WTC11 (cell line): ENCODE data around the gene EIF2A. TPM values are rescaled to one million over a fixed set of nuclear protein-coding genes. Genes with fewer than 3 reads are reported as not detected.

Experiments used
- ATAC-seq: fragments of 200-7000 bp; cut with Tn5 transposase; 2 replicates; pipeline ENCODE4 v1.10.0; 2021; ENCODE audit warnings: mild to moderate bottlenecking, moderate library complexity
- CTCF ChIA-PET: fragments of 300-600 bp; sonication (Branson Sonifier 250); formaldehyde crosslinking; loops from one replicate; lab custom pipeline; 2021; ENCODE audit warnings: antibody characterized with exemption; lab: Charles Lee
- POLR2A ChIA-PET: fragments of 350-600 bp; sonication (Branson Sonifier 250); formaldehyde crosslinking; loops from one replicate; lab custom pipeline; 2021; ENCODE audit warnings: antibody characterized with exemption; lab: Charles Lee
- DNase-seq: peaks from one replicate; pipeline ENCODE4 v3.0.0; 2021; ENCODE audit warnings: low spot score
- H3K27ac Mint-ChIP-seq: 2 replicates; pipeline ENCODE4 v1.8.0; 2021; ENCODE audit warnings: mixed read lengths
- H3K27me3 Mint-ChIP-seq: 2 replicates; pipeline ENCODE4 v1.8.0; 2021; ENCODE audit warnings: low read depth, mild to moderate bottlenecking, moderate library complexity, mixed read lengths
- H3K36me3 Mint-ChIP-seq: 2 replicates; pipeline ENCODE4 v1.8.0; 2021; ENCODE audit warnings: mixed read lengths
- H3K4me1 Mint-ChIP-seq: 2 replicates; pipeline ENCODE4 v1.8.0; 2022; ENCODE audit warnings: mixed read lengths
- H3K4me3 Mint-ChIP-seq: 2 replicates; pipeline ENCODE4 v1.8.0; 2021; ENCODE audit warnings: mild to moderate bottlenecking, moderate library complexity, mixed read lengths
- H3K9me3 Mint-ChIP-seq: 2 replicates; pipeline ENCODE4 v1.8.0; 2021; ENCODE audit warnings: mixed read lengths
- ATF2 ChIP-seq: sonication (generic); formaldehyde crosslinking; IDR thresholded peaks from 2 replicates; pipeline ENCODE4 v1.8.1; 2022; ENCODE audit warnings: low read depth, missing genetic modification reagents, borderline replicate concordance
- EMX1 ChIP-seq: fragments of 250-450 bp; sonication (Bioruptor Pico); IDR thresholded peaks from 2 replicates; pipeline ENCODE4 v1.8.0; 2021; ENCODE audit warnings: mild to moderate bottlenecking
- ERG ChIP-seq: fragments of 250-450 bp; sonication (Bioruptor Pico); IDR thresholded peaks from 2 replicates; pipeline ENCODE4 v1.8.0; 2021; ENCODE audit warnings: mild to moderate bottlenecking
- GABPB1 ChIP-seq: sonication (generic); formaldehyde crosslinking; IDR thresholded peaks from 2 replicates; pipeline ENCODE4 v1.8.1; 2023; ENCODE audit warnings: mild to moderate bottlenecking, missing genetic modification reagents
- GRHL2 ChIP-seq: fragments of 250-450 bp; sonication (Bioruptor Pico); IDR thresholded peaks from 2 replicates; pipeline ENCODE4 v1.8.0; 2022; ENCODE audit warnings: mild to moderate bottlenecking, moderate library complexity; ENCODE audit not compliant: insufficient replicate concordance, severe bottlenecking
- IRF2 ChIP-seq: sonication (generic); formaldehyde crosslinking; IDR thresholded peaks from 2 replicates; pipeline ENCODE4 v1.8.0; 2022; ENCODE audit warnings: low read depth, missing genetic modification reagents, borderline replicate concordance
- JUN ChIP-seq: sonication (generic); formaldehyde crosslinking; IDR thresholded peaks from 2 replicates; pipeline ENCODE4 v1.8.0; 2023; ENCODE audit warnings: mild to moderate bottlenecking, missing genetic modification reagents
- MYBL2 ChIP-seq: sonication (generic); formaldehyde crosslinking; IDR thresholded peaks from 2 replicates; pipeline ENCODE4 v1.8.1; 2023; ENCODE audit warnings: mild to moderate bottlenecking, moderate library complexity, missing genetic modification reagents
- NFE2L1 ChIP-seq: sonication (generic); formaldehyde crosslinking; IDR thresholded peaks from 2 replicates; pipeline ENCODE4 v1.8.1; 2023; ENCODE audit warnings: missing genetic modification reagents
- PREB ChIP-seq: sonication (generic); formaldehyde crosslinking; IDR thresholded peaks from 2 replicates; pipeline ENCODE4 v1.8.1; 2022; ENCODE audit warnings: mild to moderate bottlenecking, missing genetic modification reagents, moderate library complexity, borderline replicate concordance
- TCF7 ChIP-seq: sonication (generic); formaldehyde crosslinking; IDR thresholded peaks from 2 replicates; pipeline ENCODE4 v1.8.0; 2022; ENCODE audit warnings: mild to moderate bottlenecking, low read depth, missing genetic modification reagents, moderate library complexity
- TEAD4 ChIP-seq: sonication (generic); formaldehyde crosslinking; IDR thresholded peaks from 2 replicates; pipeline ENCODE4 v1.8.0; 2022; ENCODE audit warnings: mild to moderate bottlenecking, missing genetic modification reagents
- ZNF232 ChIP-seq: sonication (generic); formaldehyde crosslinking; IDR thresholded peaks from 2 replicates; pipeline ENCODE4 v1.8.0; 2022; ENCODE audit warnings: mild to moderate bottlenecking, missing genetic modification reagents
- ZNF317 ChIP-seq: sonication (generic); formaldehyde crosslinking; IDR thresholded peaks from 2 replicates; pipeline ENCODE4 v1.8.1; 2023; ENCODE audit warnings: low read depth, mild to moderate bottlenecking, moderate library complexity, missing genetic modification reagents, borderline replicate concordance
- ZNF396 ChIP-seq: fragments of 250-450 bp; sonication (Bioruptor Pico); IDR thresholded peaks from 2 replicates; pipeline ENCODE4 v1.8.0; 2021; ENCODE audit warnings: mild to moderate bottlenecking, moderate library complexity, borderline replicate concordance
- ZNF512 ChIP-seq: sonication (generic); formaldehyde crosslinking; IDR thresholded peaks from 2 replicates; pipeline ENCODE4 v1.8.1; 2022; ENCODE audit warnings: missing genetic modification reagents, borderline replicate concordance
- total RNA-seq: library from RNA; stranded (reverse); gene quantifications from 3 replicates; pipeline ENCODE4 v1.2.3, GENCODE V29; 2021

Gene EIF2A
- total RNA-seq, 1 experiment from 2014 or later = 88.4 TPM

GRCh38 chr3:150538324-150539208 is 8.0 kb upstream of the EIF2A start (continued):
- TF ChIP-seq ERG = no peak
- no peak for TF ChIP-seq GRHL2 (CRISPR knock-in tag)
- no peak for TF ChIP-seq IRF2 (CRISPR knock-in tag)
- TF ChIP-seq ATF2 = no peak
- TF ChIP-seq ZNF396 (CRISPR knock-in tag) = no peak
- no peak for TF ChIP-seq GABPB1
- TF ChIP-seq TCF7 (CRISPR knock-in tag) = no peak

- CTCF ChIA-PET = no interaction called here
- DNase-seq (no peak), ATAC-seq (no peak)
- peaks cover 7% of the 10 kb centered on the region for H3K4me1 Mint-ChIP-seq
- H3K9me3 Mint-ChIP-seq = no peaks in the 10 kb centered on the region
- POLR2A ChIA-PET = no interaction called here
- H3K4me3 Mint-ChIP-seq = no peak overlapping the region
- H3K36me3 Mint-ChIP-seq = peaks cover 33% of the 10 kb centered on the region
- no peaks in the 10 kb centered on the region for H3K27me3 Mint-ChIP-seq
- no peak for TF ChIP-seq ZNF512
- no peak for TF ChIP-seq ZNF232 (CRISPR knock-in tag)
- no peak for TF ChIP-seq MYBL2 (CRISPR knock-in tag)
- no peak for TF ChIP-seq PREB (CRISPR knock-in tag)
- no peak for TF ChIP-seq GRHL2 (CRISPR knock-in tag)
- no peak for TF ChIP-seq TEAD4 (CRISPR knock-in tag)
- no peak for TF ChIP-seq ZNF396 (CRISPR knock-in tag)
- no peak for TF ChIP-seq ZNF317 (CRISPR knock-in tag)
- no peak for TF ChIP-seq EMX1 (CRISPR knock-in tag)
- no peak for TF ChIP-seq IRF2 (CRISPR knock-in tag)
- no peak for TF ChIP-seq JUN
- H3K27ac Mint-ChIP-seq = no peak overlapping the region
Observed at GRCh38 chr3:150540297-150540696, 6.3 kb upstream of the EIF2A start.

GRCh38 chr3:150540991-150541390 is 5.6 kb upstream of the EIF2A start:
- Mint-ChIP-seq H3K4me3 (no peak overlapping the region), H3K9me3 (no peaks in the 10 kb centered on the region), H3K27me3 (no peaks in the 10 kb centered on the region), H3K4me1 (peaks cover 10% of the 10 kb centered on the region), H3K36me3 (peaks cover 36% of the 10 kb centered on the region), H3K27ac (no peak overlapping the region)
- TF ChIP-seq ATF2 = no peak
- TF ChIP-seq NFE2L1 (CRISPR knock-in tag) = no peak
- CTCF ChIA-PET = no interaction called here
- ATAC-seq = no peak
- DNase-seq = no peak
- POLR2A ChIA-PET = no interaction called here
